GM23338 (cell line): ENCODE measurements around the gene RHEX. TPM values are rescaled to one million over a fixed set of nuclear protein-coding genes. Genes with fewer than 3 reads are reported as not detected.
A peak's percentile ranks its signal among the peaks of the same experiment; 100 is the strongest.

Experiments used
- ATAC-seq: fragments of 200-7000 bp; cut with Tn5 transposase; 3 replicates; pipeline ENCODE4 v1.9.1; 2020
- DNase-seq: peaks from one replicate; pipeline ENCODE4 v3.0.0-alpha.2; 2015; ENCODE audit warnings: low spot score
- H2AFZ ChIP-seq: fragments of 200-600 bp; sonication (generic); 2 replicates; pipeline ENCODE4 v1.8.0; 2016; ENCODE audit warnings: antibody characterized with exemption, mild to moderate bottlenecking, moderate library complexity
- H3F3A ChIP-seq: fragments of 200-600 bp; sonication (generic); replicated peaks from 2 replicates; pipeline ENCODE4 v1.8.0; 2017; ENCODE audit warnings: antibody characterized with exemption, mixed run types, low read depth
- H3K27ac ChIP-seq: fragments of 200-600 bp; sonication (generic); 2 replicates; pipeline ENCODE4 v1.6.1; 2016; ENCODE audit warnings: low read depth
- H3K27me3 ChIP-seq: fragments of 200-600 bp; sonication (generic); 2 replicates; pipeline ENCODE4 v1.8.0; 2016; ENCODE audit warnings: mild to moderate bottlenecking, mixed run types, moderate library complexity; ENCODE audit not compliant: insufficient read depth
- H3K36me3 ChIP-seq: fragments of 200-600 bp; sonication (generic); 2 replicates; pipeline ENCODE4 v1.8.0; 2016; ENCODE audit warnings: mild to moderate bottlenecking; ENCODE audit not compliant: insufficient read depth
- H3K4me1 ChIP-seq: fragments of 200-600 bp; sonication (generic); 2 replicates; pipeline ENCODE4 v1.8.0; 2016; ENCODE audit warnings: mild to moderate bottlenecking, moderate library complexity; ENCODE audit not compliant: insufficient read depth
- H3K4me2 ChIP-seq: fragments of 200-600 bp; sonication (generic); 2 replicates; pipeline ENCODE4 v1.7.1; 2017; ENCODE audit warnings: mixed run types
- H3K4me3 ChIP-seq: fragments of 200-600 bp; sonication (generic); 2 replicates; pipeline ENCODE4 v1.6.1; 2016; ENCODE audit warnings: mixed run types
- H3K79me2 ChIP-seq: fragments of 200-600 bp; sonication (generic); replicated peaks from 2 replicates; pipeline ENCODE4 v1.8.0; 2017; ENCODE audit warnings: mild to moderate bottlenecking; ENCODE audit not compliant: insufficient read depth
- H3K9me2 ChIP-seq: fragments of 200-600 bp; sonication (generic); 2 replicates; pipeline ENCODE4 v1.8.0; 2017; ENCODE audit not compliant: insufficient read depth
- H4K20me1 ChIP-seq: fragments of 200-600 bp; sonication (generic); replicated peaks from 2 replicates; pipeline ENCODE4 v1.8.0; 2017; ENCODE audit warnings: mild to moderate bottlenecking; ENCODE audit not compliant: insufficient read depth
- H3K27ac Mint-ChIP-seq: 2 replicates; pipeline ENCODE4 v1.8.0; 2020; ENCODE audit warnings: inconsistent platforms, mild to moderate bottlenecking, moderate library complexity, mixed read lengths
- H3K27me3 Mint-ChIP-seq: 3 replicates; pipeline ENCODE4 v1.8.0; 2022; ENCODE audit warnings: low read depth, mild to moderate bottlenecking, moderate library complexity, mixed read lengths, inconsistent platforms; ENCODE audit not compliant: insufficient read depth, poor library complexity
- H3K36me3 Mint-ChIP-seq: 3 replicates; pipeline ENCODE4 v1.8.0; 2021; ENCODE audit warnings: low read depth, mild to moderate bottlenecking, inconsistent platforms, moderate library complexity, mixed read lengths
- H3K4me1 Mint-ChIP-seq: 3 replicates; pipeline ENCODE4 v1.8.0; 2020; ENCODE audit warnings: mild to moderate bottlenecking, inconsistent platforms, mixed read lengths
- H3K4me3 Mint-ChIP-seq: 3 replicates; pipeline ENCODE4 v1.8.0; 2021; ENCODE audit warnings: moderate library complexity, mild to moderate bottlenecking, inconsistent platforms, mixed read lengths
- H3K9me3 Mint-ChIP-seq: 3 replicates; pipeline ENCODE4 v1.8.0; 2020; ENCODE audit warnings: moderate library complexity, mild to moderate bottlenecking, inconsistent platforms, mixed read lengths
- CREB1 ChIP-seq: fragments of 250-450 bp; sonication (Bioruptor Pico); IDR thresholded peaks from 2 replicates; pipeline ENCODE4 v1.5.0; 2020; ENCODE audit warnings: low read depth, mild to moderate bottlenecking, moderate library complexity
- JUNB ChIP-seq: IDR thresholded peaks from one replicate; pipeline ENCODE4 v1.6.1; 2016; ENCODE audit warnings: antibody characterized with exemption; ENCODE audit not compliant: unreplicated experiment
- POLR2AphosphoS5 ChIP-seq: IDR thresholded peaks from 2 replicates; pipeline ENCODE4 v1.6.1; 2016; ENCODE audit warnings: antibody characterized with exemption, low read depth
- ZNF114 ChIP-seq: fragments of 250-450 bp; sonication (Bioruptor Pico); IDR thresholded peaks from 2 replicates; pipeline ENCODE4 v1.5.0; 2020; ENCODE audit warnings: mild to moderate bottlenecking, moderate library complexity
- ZNF331 ChIP-seq: fragments of 250-450 bp; sonication (Bioruptor Pico); IDR thresholded peaks from 2 replicates; pipeline ENCODE4 v1.5.0; 2020; ENCODE audit warnings: low read depth, mild to moderate bottlenecking, moderate library complexity
- polyA plus RNA-seq: library from polyadenylated mRNA; unstranded; fragments of >200 nt; fragmentation: Nextera tagmentation; extraction: Ambion mirVana; gene quantifications from 2 replicates; pipeline ENCODE4 v1.2.1, GENCODE V29; 2016
- total RNA-seq: library from RNA; depleted of rRNA; stranded (reverse); fragments of >200 nt; shearing (Covaris generic); gene quantifications from 2 replicates; pipeline ENCODE4 v1.2.3, GENCODE V29; 2014
- TF ChIP-seq, protein P1 (sequence below): fragments of 250-450 bp; sonication (Bioruptor Pico); IDR thresholded peaks from 2 replicates; pipeline ENCODE4 v1.5.0; 2020; ENCODE audit warnings: mild to moderate bottlenecking, moderate library complexity
- TF ChIP-seq, protein P2 (sequence below): IDR thresholded peaks from one replicate; pipeline ENCODE4 v1.6.1; 2018; ENCODE audit warnings: antibody characterized with exemption; ENCODE audit not compliant: unreplicated experiment

The RHEX gene
- total and polyA plus RNA-seq, 2 experiments from 2014 or later: not detected

DNA sequence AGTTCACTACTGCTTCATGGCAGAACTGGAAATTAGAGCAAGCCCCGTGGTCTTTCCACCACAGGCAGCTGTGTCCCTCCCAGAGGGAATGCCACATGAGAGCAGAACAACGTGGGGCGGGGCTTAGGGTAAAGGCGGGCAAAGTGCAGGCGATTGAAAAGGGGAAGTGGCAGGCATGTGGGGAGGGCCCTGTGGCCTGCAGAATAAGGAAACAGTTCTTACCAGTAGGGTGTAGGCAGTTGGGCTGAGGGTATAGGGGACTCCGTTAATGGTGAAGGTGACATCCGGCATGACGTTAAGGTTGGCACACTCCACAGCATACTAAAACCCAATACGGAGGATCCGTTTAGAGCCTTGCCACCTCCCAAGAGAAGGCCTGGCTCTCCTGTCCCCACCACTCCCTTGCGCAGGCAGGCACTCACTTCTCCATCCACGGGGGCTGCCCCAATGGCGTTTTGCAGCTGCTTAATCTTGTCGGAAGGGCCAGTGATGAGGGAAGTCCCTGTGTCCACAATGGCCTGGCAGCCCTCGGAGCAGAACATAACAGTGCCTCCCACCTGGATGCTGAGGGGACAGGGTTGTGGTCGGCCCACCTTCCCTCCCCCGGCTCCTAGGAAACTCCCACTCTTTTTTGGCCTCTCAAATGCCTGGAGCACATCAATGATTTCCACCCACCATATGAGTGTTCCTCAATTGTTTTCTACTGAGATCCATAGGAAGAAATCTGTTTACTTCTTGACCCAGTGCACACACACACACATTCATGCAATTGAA lies 40.7 kb upstream of the RHEX start:
- ATAC-seq (peak; percentile 90), DNase-seq (peak; percentile 56)
- H3K4me3 Mint-ChIP-seq: no peak overlapping the region
- Histone ChIP-seq H3K4me1 (no peaks in the 10 kb centered on the region), H4K20me1 (no peaks in the 10 kb centered on the region), H3K27me3 (no peaks in the 10 kb centered on the region), H3K4me2 (no peak overlapping the region), H3F3A (no peaks in the 10 kb centered on the region), H3K4me3 (no peak overlapping the region), H3K27ac (no peak overlapping the region), H2AFZ (peak overlapping the region; percentile 56; the same call in 1 of the 2 replicates), H3K79me2 (no peaks in the 10 kb centered on the region), H3K9me2 (no peaks in the 10 kb centered on the region; the same call in 1 of the 2 replicates), H3K36me3 (no peaks in the 10 kb centered on the region)
- peaks cover 2% of the 10 kb centered on the region for H3K27me3 Mint-ChIP-seq
- H3K4me1 Mint-ChIP-seq: peaks cover 4% of the 10 kb centered on the region
- TF ChIP-seq POLR2AphosphoS5 (no peak), CREB1 (CRISPR knock-in tag) (no peak), ZNF331 (no peak)
- H3K9me3 Mint-ChIP-seq: no peaks in the 10 kb centered on the region
- H3K27ac Mint-ChIP-seq: no peak overlapping the region
- H3K36me3 Mint-ChIP-seq: no peaks in the 10 kb centered on the region

DNA sequence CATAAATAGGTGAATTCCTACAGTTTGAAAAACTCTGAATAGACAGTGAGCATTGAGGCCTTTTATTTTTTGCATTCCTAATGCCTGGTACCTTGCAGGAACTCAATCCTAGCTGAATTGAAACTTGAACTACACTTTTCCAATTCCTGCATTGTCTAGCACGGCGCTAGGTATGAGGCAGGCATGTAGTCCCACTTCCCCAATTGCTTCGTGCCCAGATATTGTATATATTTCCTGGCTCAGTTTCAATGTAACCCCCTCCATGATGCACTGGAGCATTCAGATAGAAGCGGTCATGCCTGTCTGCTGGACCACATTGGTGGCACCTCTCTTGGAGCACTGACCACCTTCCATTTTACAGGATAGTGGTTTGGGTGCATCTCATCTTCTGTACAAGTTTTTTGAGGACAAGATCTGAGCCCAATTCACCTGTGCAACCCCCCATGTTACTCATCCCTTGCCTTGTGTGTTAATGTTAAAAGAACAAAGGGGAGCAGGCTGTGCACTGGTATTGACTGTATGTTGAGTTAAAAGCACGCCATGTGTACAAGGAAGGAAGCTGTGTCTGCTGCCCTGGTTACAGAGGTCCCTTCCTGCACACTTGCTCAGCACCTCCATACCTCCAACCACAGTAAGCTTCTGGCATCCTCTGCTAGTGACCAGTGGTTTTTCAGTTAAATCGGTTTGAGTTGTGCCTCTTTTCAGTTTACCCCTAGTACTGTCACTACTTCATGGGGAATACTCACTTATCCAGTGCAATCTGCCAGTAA lies 39.8 kb upstream of the RHEX start:
- H2AFZ ChIP-seq: no peak overlapping the region
- H3K27me3 Mint-ChIP-seq: peaks cover 2% of the 10 kb centered on the region
- H3K27me3 ChIP-seq: no peaks in the 10 kb centered on the region
- H3K4me2 ChIP-seq: no peak overlapping the region
- 0 out of 3 replicates have a peak, but pooled peaks cover 5% of the 10 kb centered on the region for H3K9me3 Mint-ChIP-seq
- no peaks in the 10 kb centered on the region for H4K20me1 ChIP-seq
- H3K79me2 ChIP-seq: no peaks in the 10 kb centered on the region
- no peaks in the 10 kb centered on the region for H3F3A ChIP-seq
- no peaks in the 10 kb centered on the region for H3K4me1 ChIP-seq
- no peak overlapping the region for H3K4me3 Mint-ChIP-seq
- peaks cover 4% of the 10 kb centered on the region for H3K4me1 Mint-ChIP-seq
- no peaks in the 10 kb centered on the region; the same call in 1 of the 2 replicates for H3K9me2 ChIP-seq
- no peak overlapping the region for H3K27ac ChIP-seq
- DNase-seq (no peak), ATAC-seq (no peak)
- H3K36me3 Mint-ChIP-seq: no peaks in the 10 kb centered on the region
- H3K36me3 ChIP-seq: no peaks in the 10 kb centered on the region
- no peak overlapping the region for H3K27ac Mint-ChIP-seq
- no peak overlapping the region for H3K4me3 ChIP-seq
- TF ChIP-seq ZNF114 (CRISPR knock-in tag): no peak
- no peak for TF ChIP-seq CREB1 (CRISPR knock-in tag)
- TF ChIP-seq, protein P1, sequence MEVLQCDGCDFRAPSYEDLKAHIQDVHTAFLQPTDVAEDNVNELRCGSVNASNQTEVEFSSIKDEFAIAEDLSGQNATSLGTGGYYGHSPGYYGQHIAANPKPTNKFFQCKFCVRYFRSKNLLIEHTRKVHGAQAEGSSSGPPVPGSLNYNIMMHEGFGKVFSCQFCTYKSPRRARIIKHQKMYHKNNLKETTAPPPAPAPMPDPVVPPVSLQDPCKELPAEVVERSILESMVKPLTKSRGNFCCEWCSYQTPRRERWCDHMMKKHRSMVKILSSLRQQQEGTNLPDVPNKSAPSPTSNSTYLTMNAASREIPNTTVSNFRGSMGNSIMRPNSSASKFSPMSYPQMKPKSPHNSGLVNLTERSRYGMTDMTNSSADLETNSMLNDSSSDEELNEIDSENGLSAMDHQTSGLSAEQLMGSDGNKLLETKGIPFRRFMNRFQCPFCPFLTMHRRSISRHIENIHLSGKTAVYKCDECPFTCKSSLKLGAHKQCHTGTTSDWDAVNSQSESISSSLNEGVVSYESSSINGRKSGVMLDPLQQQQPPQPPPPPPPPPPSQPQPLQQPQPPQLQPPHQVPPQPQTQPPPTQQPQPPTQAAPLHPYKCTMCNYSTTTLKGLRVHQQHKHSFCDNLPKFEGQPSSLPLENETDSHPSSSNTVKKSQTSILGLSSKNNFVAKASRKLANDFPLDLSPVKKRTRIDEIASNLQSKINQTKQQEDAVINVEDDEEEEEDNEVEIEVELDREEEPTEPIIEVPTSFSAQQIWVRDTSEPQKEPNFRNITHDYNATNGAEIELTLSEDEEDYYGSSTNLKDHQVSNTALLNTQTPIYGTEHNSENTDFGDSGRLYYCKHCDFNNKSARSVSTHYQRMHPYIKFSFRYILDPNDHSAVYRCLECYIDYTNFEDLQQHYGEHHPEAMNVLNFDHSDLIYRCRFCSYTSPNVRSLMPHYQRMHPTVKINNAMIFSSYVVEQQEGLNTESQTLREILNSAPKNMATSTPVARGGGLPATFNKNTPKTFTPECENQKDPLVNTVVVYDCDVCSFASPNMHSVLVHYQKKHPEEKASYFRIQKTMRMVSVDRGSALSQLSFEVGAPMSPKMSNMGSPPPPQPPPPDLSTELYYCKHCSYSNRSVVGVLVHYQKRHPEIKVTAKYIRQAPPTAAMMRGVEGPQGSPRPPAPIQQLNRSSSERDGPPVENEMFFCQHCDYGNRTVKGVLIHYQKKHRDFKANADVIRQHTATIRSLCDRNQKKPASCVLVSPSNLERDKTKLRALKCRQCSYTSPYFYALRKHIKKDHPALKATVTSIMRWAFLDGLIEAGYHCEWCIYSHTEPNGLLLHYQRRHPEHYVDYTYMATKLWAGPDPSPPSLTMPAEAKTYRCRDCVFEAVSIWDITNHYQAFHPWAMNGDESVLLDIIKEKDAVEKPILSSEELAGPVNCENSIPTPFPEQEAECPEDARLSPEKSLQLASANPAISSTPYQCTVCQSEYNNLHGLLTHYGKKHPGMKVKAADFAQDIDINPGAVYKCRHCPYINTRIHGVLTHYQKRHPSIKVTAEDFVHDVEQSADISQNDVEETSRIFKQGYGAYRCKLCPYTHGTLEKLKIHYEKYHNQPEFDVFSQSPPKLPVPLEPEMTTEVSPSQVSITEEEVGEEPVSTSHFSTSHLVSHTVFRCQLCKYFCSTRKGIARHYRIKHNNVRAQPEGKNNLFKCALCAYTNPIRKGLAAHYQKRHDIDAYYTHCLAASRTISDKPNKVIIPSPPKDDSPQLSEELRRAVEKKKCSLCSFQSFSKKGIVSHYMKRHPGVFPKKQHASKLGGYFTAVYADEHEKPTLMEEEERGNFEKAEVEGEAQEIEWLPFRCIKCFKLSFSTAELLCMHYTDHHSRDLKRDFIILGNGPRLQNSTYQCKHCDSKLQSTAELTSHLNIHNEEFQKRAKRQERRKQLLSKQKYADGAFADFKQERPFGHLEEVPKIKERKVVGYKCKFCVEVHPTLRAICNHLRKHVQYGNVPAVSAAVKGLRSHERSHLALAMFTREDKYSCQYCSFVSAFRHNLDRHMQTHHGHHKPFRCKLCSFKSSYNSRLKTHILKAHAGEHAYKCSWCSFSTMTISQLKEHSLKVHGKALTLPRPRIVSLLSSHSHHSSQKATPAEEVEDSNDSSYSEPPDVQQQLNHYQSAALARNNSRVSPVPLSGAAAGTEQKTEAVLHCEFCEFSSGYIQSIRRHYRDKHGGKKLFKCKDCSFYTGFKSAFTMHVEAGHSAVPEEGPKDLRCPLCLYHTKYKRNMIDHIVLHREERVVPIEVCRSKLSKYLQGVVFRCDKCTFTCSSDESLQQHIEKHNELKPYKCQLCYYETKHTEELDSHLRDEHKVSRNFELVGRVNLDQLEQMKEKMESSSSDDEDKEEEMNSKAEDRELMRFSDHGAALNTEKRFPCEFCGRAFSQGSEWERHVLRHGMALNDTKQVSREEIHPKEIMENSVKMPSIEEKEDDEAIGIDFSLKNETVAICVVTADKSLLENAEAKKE (CRISPR knock-in tag): no peak
- TF ChIP-seq, protein P2, sequence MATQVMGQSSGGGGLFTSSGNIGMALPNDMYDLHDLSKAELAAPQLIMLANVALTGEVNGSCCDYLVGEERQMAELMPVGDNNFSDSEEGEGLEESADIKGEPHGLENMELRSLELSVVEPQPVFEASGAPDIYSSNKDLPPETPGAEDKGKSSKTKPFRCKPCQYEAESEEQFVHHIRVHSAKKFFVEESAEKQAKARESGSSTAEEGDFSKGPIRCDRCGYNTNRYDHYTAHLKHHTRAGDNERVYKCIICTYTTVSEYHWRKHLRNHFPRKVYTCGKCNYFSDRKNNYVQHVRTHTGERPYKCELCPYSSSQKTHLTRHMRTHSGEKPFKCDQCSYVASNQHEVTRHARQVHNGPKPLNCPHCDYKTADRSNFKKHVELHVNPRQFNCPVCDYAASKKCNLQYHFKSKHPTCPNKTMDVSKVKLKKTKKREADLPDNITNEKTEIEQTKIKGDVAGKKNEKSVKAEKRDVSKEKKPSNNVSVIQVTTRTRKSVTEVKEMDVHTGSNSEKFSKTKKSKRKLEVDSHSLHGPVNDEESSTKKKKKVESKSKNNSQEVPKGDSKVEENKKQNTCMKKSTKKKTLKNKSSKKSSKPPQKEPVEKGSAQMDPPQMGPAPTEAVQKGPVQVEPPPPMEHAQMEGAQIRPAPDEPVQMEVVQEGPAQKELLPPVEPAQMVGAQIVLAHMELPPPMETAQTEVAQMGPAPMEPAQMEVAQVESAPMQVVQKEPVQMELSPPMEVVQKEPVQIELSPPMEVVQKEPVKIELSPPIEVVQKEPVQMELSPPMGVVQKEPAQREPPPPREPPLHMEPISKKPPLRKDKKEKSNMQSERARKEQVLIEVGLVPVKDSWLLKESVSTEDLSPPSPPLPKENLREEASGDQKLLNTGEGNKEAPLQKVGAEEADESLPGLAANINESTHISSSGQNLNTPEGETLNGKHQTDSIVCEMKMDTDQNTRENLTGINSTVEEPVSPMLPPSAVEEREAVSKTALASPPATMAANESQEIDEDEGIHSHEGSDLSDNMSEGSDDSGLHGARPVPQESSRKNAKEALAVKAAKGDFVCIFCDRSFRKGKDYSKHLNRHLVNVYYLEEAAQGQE: no peak
- TF ChIP-seq ZNF331: no peak
- no peak for TF ChIP-seq JUNB
